A204.1 (cell line): ENCODE results near the gene HIVEP1.

Experiments
- FAIRE-seq: peaks from 2 replicates; lab custom pipeline; 2012; peaks lifted over from hg19 to GRCh38; lab: Jason Lieb, UNC

HIVEP1 gene

GRCh38 chr6:12020187-12020791 lies 8.2 kb downstream of the HIVEP1 start:
- no peak for FAIRE-seq

DNA sequence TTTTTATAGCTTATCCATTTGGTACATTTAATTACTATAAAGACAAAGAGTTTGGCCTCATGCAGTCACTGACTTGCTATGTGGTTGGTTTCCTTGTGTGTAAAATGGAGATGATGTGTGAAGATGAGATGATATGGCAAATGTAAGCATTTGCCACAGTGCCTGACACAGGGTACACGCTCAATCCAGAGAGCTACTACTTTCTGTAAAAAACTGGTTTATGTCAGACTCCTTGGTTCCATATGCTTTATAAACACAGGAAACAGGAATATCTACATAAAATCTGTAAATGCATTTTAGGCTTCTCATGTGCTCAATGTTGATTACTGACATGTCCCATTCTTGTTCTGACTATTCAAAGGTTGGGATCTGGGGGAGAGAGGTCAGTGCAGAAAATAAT lies 10.4 kb downstream of the HIVEP1 start:
- FAIRE-seq: no peak

- no peak for FAIRE-seq
These were observed 10.9 kb downstream of the HIVEP1 start for GRCh38 chr6:12022953-12023388.

- no peak for FAIRE-seq
These were observed 12.1 kb downstream of the HIVEP1 start for GRCh38 chr6:12024216-12024615.

DNA sequence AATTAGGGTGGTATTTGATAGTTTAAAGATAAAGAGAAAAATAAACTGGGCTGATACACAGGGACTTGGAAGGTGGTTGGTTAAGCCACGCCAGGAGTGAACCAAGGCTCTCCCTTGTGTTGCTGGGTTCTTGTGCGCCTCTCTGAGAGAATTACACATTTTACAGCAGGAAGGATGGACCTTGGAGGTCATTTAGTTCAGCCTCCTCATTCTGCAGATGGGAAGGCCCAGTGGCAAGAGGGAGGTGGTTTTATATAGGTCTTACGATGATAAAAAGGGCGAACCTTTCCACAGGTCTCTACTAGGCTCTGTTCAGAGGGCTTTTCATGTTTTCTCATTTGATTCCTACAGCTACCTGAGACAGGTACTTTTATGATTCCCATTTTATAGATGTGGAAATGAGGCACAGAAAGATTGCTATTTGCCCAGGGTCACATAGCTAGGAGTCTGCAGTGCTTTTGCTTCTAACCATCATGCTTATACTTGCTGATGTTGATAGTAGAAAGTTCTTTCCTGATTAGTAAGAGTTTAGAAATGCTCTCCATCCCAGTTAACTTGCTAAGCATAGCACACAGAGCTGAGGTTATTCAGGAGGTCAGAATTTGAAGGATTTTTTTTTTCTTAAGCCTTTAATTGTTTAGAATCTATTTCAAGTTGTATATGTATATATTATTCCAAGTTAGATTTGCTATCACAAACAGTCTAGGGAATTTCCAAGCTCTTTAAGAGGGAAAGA lies 12.8 kb downstream of the HIVEP1 start:
- no peak for FAIRE-seq

DNA sequence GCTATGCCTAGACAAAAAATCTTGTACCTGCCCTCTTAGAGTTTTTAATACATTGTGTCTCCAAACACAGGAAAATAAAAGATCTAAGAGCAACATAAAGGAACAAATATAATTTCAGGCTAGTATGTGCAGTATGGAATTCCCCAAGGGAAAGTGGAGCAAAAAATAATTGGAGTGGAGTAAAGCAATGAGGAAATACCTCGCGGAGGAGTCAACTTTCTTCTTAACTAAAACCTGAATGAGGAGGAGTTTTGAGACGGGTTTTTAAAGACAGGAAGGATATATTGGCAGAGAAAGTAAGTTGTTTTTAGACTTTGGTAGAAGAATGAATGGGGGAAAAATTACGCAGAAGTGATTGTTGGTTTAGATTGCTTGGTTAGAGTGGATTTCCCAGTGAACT lies 14.0 kb downstream of the HIVEP1 start:
- no peak for FAIRE-seq

DNA sequence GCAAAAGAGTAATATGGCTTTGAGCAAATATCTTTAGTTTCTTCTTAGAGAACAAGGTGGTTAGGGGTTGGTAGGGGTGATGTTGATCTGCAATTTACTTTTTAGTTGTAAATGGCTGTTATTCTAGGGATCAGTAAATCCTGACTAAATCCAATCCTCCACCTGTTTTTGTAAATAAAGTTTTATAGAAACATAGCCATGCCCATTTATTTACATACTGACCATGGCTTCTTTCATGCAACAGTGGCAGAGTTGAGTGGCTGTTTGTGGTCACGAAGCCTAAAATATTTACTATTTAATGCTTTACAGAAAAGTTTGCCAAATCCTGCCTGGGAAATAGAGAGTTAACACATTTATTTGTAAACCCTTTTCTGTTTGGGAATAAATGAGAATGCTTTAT lies 14.7 kb downstream of the HIVEP1 start:
- FAIRE-seq: no peak

- no peak for FAIRE-seq
These were observed 16.1 kb downstream of the HIVEP1 start for GRCh38 chr6:12028213-12028612.

DNA sequence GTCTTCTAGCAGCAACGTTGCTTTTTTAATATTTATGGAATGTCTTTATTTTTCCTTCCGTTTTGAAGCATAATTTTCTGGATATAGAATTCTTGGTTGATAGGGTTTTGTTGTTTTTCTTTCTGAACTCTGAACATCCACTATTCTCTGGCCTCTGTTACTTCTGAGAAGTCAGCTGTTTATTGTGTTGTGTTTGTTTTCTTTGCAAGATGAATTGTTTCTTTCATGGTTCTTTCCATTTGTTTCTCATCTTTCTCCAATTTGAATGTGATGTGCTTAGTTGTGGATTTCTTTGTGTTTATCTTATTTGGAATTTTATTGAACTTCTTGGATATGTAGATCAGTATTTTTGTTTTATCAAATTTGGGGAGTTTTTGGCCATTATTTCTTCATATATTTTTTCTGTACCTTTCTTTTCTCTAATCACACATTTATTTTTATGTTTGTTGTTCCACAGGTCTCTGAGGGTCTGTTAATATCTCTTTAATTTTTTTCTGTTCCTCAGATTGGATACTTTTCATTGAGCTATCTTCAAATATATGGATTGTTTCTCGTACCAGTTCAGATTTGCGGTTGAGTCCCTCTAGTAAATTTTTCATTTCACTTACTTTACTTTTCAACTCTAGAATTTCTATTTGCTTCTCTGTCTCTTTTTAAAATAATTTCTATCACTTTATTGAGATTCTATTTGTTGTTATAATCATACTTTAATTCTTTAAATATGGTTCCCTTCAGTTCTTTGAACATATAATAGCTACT lies 18.0 kb downstream of the HIVEP1 start:
- no peak for FAIRE-seq

- no peak for FAIRE-seq
These were observed 19.0 kb downstream of the HIVEP1 start for GRCh38 chr6:12030993-12031550.

GRCh38 chr6:12032783-12033573 lies 20.9 kb downstream of the HIVEP1 start:
- no peak for FAIRE-seq

DNA sequence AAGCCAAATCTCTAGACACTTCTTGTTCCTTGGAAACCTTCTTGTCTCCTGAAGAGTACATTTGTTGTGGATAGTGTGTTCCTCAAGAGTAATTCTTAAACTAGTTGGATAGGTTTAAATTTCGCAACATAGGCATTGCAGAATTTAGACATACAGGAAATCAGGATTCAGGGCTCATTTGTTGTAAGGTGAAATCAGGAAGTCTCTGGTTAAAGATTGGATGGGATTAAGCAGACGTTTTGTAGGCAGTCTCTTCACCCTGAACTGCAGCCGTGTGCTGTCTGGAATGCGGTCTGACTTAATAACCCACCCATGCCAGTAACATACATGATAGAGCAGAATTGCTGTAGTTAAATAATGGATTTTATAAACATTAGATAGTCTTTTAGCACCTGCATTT lies 21.7 kb downstream of the HIVEP1 start:
- FAIRE-seq: no peak

DNA sequence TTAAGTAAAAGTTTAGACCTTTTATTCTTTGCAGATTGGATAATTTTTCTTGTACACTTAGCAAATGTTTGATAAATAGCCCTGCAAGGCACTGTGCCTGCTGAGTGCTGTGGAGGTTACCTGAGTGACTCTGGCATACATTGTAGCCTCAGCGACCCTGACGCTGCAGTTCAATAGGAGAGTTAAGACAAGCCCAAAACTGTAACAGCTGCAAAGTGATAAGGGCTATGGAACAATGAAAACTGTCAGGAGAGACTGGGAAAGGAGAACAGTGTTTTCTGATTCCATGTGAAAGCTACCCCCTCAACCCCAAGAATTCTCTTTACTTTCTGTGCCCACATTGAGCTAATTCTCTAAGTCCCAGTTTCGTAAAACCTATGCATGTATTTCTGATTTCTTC lies 22.2 kb downstream of the HIVEP1 start:
- FAIRE-seq: no peak

- no peak for FAIRE-seq
These were observed 22.7 kb downstream of the HIVEP1 start for GRCh38 chr6:12034837-12035236.

DNA sequence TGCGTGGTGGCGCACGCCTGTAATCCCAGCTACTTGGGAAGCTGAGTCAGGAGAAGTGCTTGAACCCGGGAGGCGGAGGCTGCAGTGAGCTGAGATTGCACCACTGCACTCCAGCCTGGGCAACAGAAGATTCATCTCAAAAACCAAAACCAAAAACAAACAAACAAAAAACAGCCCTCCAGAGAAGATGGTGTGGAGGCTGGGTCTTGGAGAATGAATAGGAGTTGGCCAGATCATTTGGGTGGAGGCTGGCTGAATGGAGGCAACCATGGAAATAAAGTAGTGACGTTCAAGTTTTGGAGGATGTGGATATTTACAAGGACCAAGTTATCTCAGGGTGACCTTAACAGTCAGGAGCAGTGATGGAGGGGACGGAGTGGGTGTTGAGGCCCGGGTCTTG lies 24.7 kb downstream of the HIVEP1 start:
- FAIRE-seq: no peak

DNA sequence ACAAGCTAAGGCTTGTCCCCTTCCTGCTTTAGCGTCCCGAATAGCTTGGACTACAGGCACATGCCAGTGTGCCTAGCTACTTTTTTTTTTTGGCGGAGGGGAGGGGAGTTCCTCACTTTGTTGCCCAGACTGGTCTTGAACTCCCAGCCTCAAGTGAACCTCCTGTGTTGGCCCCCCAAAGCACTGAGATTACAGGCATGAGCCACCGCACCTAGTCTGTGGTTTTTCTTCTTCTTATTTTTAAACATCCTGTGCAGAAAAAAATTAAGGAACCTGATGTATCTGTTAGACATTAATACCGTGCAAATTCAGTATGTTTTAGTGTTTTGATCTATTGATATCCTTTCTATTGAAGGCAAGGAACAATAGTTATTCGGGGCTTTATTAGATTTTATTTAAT lies 25.7 kb downstream of the HIVEP1 start:
- no peak for FAIRE-seq

GRCh38 chr6:12039540-12040459 lies 27.7 kb downstream of the HIVEP1 start:
- FAIRE-seq: peak; percentile 61

DNA sequence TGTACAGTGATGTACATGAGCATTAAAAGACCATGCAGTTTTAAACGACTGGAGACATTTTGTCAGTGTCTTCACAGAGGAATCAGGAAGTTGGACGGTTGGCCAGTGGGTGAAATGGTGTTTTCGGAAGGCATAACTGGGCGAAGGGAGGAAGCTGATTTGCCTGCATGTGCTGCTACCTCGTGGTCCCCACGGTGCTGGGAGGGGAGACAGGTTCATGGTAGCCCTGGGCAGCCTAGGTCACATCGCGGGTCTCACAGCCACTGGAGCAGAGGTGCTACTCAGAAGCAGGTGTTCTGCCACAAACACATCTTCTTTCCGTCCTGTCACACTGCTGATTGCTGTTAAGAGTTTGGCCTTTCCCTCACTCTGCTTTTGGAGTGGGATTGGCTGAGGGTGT lies 35.2 kb downstream of the HIVEP1 start:
- FAIRE-seq: no peak

DNA sequence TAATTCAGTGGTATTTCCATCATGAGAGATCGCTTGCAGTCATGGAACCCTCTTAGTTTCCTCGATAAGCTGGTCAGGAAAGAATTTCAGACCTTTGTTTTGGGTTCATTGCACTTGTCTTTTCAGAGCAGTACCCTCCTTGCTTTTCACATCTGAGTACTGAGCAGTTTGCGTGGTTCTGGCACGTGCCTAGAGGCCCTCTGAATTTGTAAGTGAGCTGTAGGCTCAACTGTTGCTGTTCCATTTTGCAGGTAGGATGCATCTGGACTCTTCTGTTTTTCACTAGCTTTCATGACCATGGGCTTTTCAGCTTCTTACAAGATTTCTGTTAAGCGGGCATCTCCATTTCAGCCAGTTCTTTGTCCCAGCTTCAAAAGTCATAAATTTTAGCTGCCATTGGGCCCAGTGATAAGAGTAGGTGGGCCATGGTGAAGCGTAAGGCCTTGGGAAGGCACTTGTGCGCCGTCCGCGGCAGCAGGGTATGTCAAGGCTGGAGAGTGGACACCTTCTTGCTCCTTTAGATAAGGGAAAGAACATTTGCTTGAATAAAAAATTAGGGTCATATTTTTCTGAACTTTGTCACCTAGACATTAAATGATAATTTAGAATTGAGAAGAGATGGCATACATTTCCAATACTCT lies 35.8 kb downstream of the HIVEP1 start:
- FAIRE-seq: no peak

- no peak for FAIRE-seq
These were observed 36.5 kb downstream of the HIVEP1 start for GRCh38 chr6:12048609-12049008.

DNA sequence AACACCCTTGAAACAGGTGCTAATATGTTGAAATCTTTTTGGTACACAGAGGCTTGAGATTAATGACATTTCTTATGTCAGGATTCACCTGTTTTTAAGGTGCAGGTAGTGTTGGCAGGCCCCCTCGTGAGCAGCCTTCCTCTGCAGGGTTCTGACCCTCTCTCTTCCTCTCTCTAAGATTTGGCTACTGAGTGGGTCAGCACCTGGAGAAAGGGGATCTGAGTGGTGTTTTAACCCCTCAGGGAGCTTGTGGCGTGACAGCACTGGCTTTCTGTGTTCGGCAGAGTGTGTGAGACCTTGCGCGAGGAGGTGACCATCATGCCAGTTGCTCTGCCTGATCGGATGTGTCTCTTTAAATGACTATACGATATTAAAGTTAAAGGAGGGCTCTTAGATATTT lies 37.1 kb downstream of the HIVEP1 start:
- no peak for FAIRE-seq
